Smooth muscle cell (in vitro differentiated cells): ENCODE results near the gene SMIM45.

Experiments
- DNase-seq: peaks from one replicate; lab custom pipeline; 2025; ENCODE audit not compliant: unreplicated experiment; lab: John Stamatoyannopoulos, UW
- H2AFZ ChIP-seq: fragments of 200-600 bp; sonication (generic); 2 replicates; pipeline ENCODE4 v1.6.0; 2016; ENCODE audit warnings: antibody characterized with exemption, low read depth, mild to moderate bottlenecking
- H3F3A ChIP-seq: fragments of 200-600 bp; sonication (generic); 2 replicates; pipeline ENCODE4 v1.6.0; 2017; ENCODE audit warnings: antibody characterized with exemption, low read depth
- H3K27ac ChIP-seq: fragments of 200-600 bp; sonication (generic); 2 replicates; pipeline ENCODE4 v1.5.1; 2016; ENCODE audit warnings: low read depth, mild to moderate bottlenecking
- H3K27me3 ChIP-seq: fragments of 200-600 bp; sonication (generic); 2 replicates; pipeline ENCODE4 v1.6.1; 2016; ENCODE audit warnings: low read depth, mild to moderate bottlenecking
- H3K36me3 ChIP-seq: fragments of 200-600 bp; sonication (generic); 2 replicates; pipeline ENCODE4 v1.5.1; 2016; ENCODE audit warnings: low read depth
- H3K4me1 ChIP-seq: fragments of 200-600 bp; sonication (generic); 2 replicates; pipeline ENCODE4 v1.5.1; 2016; ENCODE audit warnings: low read depth
- H3K4me2 ChIP-seq: fragments of 200-600 bp; sonication (generic); 2 replicates; pipeline ENCODE4 v1.6.0; 2016; ENCODE audit warnings: mild to moderate bottlenecking
- H3K4me3 ChIP-seq: fragments of 200-600 bp; sonication (generic); 2 replicates; pipeline ENCODE4 v1.5.1; 2016; ENCODE audit warnings: mild to moderate bottlenecking
- H3K79me2 ChIP-seq: fragments of 200-600 bp; sonication (generic); 2 replicates; pipeline ENCODE4 v1.6.0; 2016; ENCODE audit warnings: low read depth, mild to moderate bottlenecking
- H3K9ac ChIP-seq: fragments of 200-600 bp; sonication (generic); 2 replicates; pipeline ENCODE4 v1.6.0; 2016; ENCODE audit warnings: low read depth
- H3K9me3 ChIP-seq: fragments of 200-600 bp; sonication (generic); replicated peaks from 2 replicates; pipeline ENCODE4 v1.5.1; 2016; ENCODE audit warnings: low read depth
- H4K20me1 ChIP-seq: fragments of 200-600 bp; sonication (generic); 2 replicates; pipeline ENCODE4 v1.6.0; 2016; ENCODE audit warnings: low read depth
- WGBS: methylation state at CpG from one replicate; pipeline ENCODE4 v1.1.7; 2016; ENCODE audit warnings: low lambda C conversion rate; 5-methylcytosine and 5-hydroxymethylcytosine counted together
- TF ChIP-seq, protein P1 (sequence below): fragments of 200-600 bp; sonication (generic); IDR thresholded peaks from 2 replicates; pipeline ENCODE4 v1.5.1; 2017; ENCODE audit warnings: borderline replicate concordance, mild to moderate bottlenecking, antibody characterized with exemption; ENCODE audit not compliant: insufficient read depth, poor library complexity, severe bottlenecking

The SMIM45 gene

DNA sequence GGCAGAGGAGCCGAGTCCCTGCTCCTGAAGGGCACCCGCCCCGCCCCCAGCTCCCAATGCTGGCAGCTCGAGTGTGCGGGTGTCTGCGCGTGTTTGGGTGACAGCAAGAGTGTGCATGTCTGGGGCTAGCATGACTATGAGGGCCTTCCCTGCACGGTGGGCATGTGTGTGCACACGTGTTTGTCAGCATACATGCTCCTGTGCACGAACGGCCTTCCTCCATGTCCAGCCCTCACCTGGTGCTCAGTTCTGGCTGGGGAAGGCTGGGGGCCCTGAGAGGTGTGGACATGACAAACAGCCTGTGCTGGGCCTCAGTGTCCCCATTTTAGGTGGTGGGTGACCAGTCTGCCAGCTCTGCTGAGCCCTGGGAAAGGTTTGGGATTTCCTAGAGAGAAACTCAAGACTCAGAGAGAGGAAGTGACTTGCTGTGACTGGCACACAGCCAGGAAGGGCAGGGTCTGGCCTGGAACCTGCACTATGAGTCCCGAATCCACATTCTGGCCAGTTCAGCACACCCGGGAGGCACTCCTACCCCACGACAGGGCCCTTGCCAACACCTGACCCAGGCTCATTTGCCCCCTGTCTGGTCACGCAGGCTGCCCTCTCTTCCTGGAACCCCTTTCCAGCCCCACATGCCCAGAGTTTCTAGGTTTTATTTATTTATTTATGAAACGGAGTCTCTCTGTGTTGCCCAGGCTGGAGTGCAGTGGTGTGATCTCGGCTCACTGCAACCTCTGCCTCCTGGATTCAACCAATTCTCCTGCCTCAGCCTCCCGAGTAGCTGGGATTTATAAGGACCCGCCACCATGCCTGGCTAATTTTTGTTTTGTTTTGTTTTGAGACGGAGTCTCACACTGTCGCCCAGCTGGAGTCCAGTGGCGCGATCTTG lies 33.8 kb upstream of the SMIM45 start:
- Histone ChIP-seq H3K9me3 (no peaks in the 10 kb centered on the region), H3F3A (no peaks in the 10 kb centered on the region), H3K4me3 (no peak overlapping the region), H3K36me3 (no peaks in the 10 kb centered on the region), H4K20me1 (no peaks in the 10 kb centered on the region), H3K27me3 (peaks cover 49% of the 10 kb centered on the region), H3K4me1 (peaks cover 11% of the 10 kb centered on the region), H3K79me2 (no peaks in the 10 kb centered on the region), H3K4me2 (no peak overlapping the region), H3K9ac (no peak overlapping the region), H3K27ac (no peak overlapping the region), H2AFZ (no peak overlapping the region)
- no peak for DNase-seq
- WGBS = 87% methylated on average over 21 of the region's 23 CpGs
- TF ChIP-seq, protein P1, sequence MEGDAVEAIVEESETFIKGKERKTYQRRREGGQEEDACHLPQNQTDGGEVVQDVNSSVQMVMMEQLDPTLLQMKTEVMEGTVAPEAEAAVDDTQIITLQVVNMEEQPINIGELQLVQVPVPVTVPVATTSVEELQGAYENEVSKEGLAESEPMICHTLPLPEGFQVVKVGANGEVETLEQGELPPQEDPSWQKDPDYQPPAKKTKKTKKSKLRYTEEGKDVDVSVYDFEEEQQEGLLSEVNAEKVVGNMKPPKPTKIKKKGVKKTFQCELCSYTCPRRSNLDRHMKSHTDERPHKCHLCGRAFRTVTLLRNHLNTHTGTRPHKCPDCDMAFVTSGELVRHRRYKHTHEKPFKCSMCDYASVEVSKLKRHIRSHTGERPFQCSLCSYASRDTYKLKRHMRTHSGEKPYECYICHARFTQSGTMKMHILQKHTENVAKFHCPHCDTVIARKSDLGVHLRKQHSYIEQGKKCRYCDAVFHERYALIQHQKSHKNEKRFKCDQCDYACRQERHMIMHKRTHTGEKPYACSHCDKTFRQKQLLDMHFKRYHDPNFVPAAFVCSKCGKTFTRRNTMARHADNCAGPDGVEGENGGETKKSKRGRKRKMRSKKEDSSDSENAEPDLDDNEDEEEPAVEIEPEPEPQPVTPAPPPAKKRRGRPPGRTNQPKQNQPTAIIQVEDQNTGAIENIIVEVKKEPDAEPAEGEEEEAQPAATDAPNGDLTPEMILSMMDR = no peak

GRCh38 chr22:41919357-41920224 lies 32.4 kb upstream of the SMIM45 start:
- H3K9me3 ChIP-seq = no peaks in the 10 kb centered on the region
- no peaks in the 10 kb centered on the region for H3F3A ChIP-seq
- H4K20me1 ChIP-seq = no peaks in the 10 kb centered on the region
- DNase-seq = no peak
- H3K4me1 ChIP-seq = peaks cover 11% of the 10 kb centered on the region
- H3K27ac ChIP-seq = no peak overlapping the region
- no peaks in the 10 kb centered on the region for H3K36me3 ChIP-seq
- WGBS = 4% methylated on average over 51 of the region's 62 CpGs
- peak overlapping the region; percentile 60 for H3K9ac ChIP-seq
- H3K4me2 ChIP-seq = peak overlapping the region; percentile 98
- H3K27me3 ChIP-seq = peaks cover 40% of the 10 kb centered on the region
- peak overlapping the region; percentile 66 for H2AFZ ChIP-seq
- peak overlapping the region; percentile 56 for H3K4me3 ChIP-seq
- TF ChIP-seq, protein P1 = no peak
- no peaks in the 10 kb centered on the region for H3K79me2 ChIP-seq

DNA sequence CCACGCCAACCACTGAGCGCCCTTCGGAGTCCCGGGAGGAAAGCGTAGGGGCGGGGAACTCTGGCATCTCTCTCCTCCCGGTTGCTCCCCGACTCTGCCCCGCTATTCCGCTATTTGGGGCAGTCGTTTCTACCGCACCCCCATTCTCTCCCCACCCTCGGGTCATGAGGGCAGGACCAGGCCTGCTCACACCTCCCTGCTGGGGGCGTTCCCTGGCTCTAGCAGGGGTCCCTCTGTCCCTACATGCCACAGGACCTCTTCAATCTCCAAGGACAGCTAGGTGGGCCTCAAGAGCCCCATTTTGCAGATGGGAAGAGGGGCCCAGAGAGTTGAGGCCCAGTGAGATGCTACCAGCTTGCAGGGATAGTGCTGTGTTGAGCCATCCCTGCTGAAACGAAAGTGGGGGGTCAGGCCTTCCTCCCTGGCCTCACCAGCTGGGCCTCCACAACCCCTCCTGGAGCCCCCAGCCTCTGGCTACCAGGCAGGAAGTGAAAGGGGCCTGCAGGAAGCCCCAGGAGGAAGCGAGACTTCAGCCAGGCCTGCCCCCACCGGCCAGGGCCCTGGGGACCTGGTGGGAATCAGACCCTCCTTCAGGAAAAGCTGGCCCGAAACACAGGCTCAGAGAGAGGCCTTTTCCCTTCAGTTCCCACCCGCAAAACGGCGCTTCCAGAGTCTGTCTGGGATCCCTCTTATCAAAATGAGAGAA lies 31.5 kb upstream of the SMIM45 start:
- H2AFZ ChIP-seq = no peak overlapping the region
- 76% methylated on average over 16 of the region's 21 CpGs for WGBS

More for the DNA sequence above, 31.5 kb upstream of the SMIM45 start:
- H3K9me3 ChIP-seq = no peaks in the 10 kb centered on the region
- H3K4me2 ChIP-seq = peak overlapping the region; percentile 98
- H3K36me3 ChIP-seq = no peaks in the 10 kb centered on the region
- no peaks in the 10 kb centered on the region for H3F3A ChIP-seq
- no peaks in the 10 kb centered on the region for H3K79me2 ChIP-seq
- no peak overlapping the region for H3K9ac ChIP-seq
- H4K20me1 ChIP-seq = no peaks in the 10 kb centered on the region
- peaks cover 38% of the 10 kb centered on the region for H3K27me3 ChIP-seq
- H3K27ac ChIP-seq = no peak overlapping the region
- peak overlapping the region; percentile 56 for H3K4me3 ChIP-seq
- peaks cover 8% of the 10 kb centered on the region for H3K4me1 ChIP-seq
- TF ChIP-seq, protein P1 = no peak
- no peak for DNase-seq
